Calu3 (cell line): ENCODE measurements around the gene ATG12. TPM values are rescaled to one million over a fixed set of nuclear protein-coding genes. Genes with fewer than 3 reads are reported as not detected.

Source experiments
- BruUV-seq: library from RNA; stranded (reverse); fragments of 400-500 nt; replicated peaks from 2 replicates; lab custom pipeline; 2021; lab: Mats Ljungman, UMichigan
- CTCF ChIA-PET: fragments of 300-600 bp; sonication (Branson Sonifier 250); formaldehyde crosslinking; loops from one replicate; lab custom pipeline; 2022; ENCODE audit warnings: antibody characterized with exemption; lab: Charles Lee
- DNase-seq: peaks from one replicate; pipeline ENCODE4 v3.0.0; 2022
- H3K27ac Mint-ChIP-seq: one replicate; pipeline ENCODE4 v1.8.0; 2022; ENCODE audit warnings: mixed read lengths; ENCODE audit not compliant: unreplicated experiment
- H3K27me3 Mint-ChIP-seq: one replicate; pipeline ENCODE4 v1.8.0; 2022; ENCODE audit warnings: mixed read lengths; ENCODE audit not compliant: unreplicated experiment
- H3K36me3 Mint-ChIP-seq: one replicate; pipeline ENCODE4 v1.8.0; 2022; ENCODE audit warnings: mild to moderate bottlenecking, moderate library complexity, mixed read lengths; ENCODE audit not compliant: insufficient read depth, unreplicated experiment
- H3K4me1 Mint-ChIP-seq: one replicate; pipeline ENCODE4 v1.8.0; 2022; ENCODE audit warnings: mild to moderate bottlenecking, low read depth, mixed read lengths; ENCODE audit not compliant: unreplicated experiment
- H3K4me3 Mint-ChIP-seq: one replicate; pipeline ENCODE4 v1.8.0; 2022; ENCODE audit warnings: mild to moderate bottlenecking, low read depth, moderate library complexity, mixed read lengths; ENCODE audit not compliant: unreplicated experiment
- H3K9me3 Mint-ChIP-seq: one replicate; pipeline ENCODE4 v1.8.0; 2022; ENCODE audit warnings: low read depth, mixed read lengths; ENCODE audit not compliant: unreplicated experiment
- intact Hi-C: fragments of 100-400 bp; cut with micrococcal nuclease; formaldehyde crosslinking; loops from one replicate; pipeline ENCODE4 v1.10.0; 2022; ENCODE audit not compliant: unreplicated experiment
- total RNA-seq: library from RNA; stranded (reverse); gene quantifications from 2 replicates; pipeline ENCODE4 v1.2.3, GENCODE V29; 2022
- TF ChIP-seq, protein P1 (sequence below): fragments of 200-600 bp; IDR thresholded peaks from one replicate; pipeline ENCODE4 v1.8.0; 2022; ENCODE audit warnings: antibody characterized with exemption; ENCODE audit not compliant: unreplicated experiment

ATG12 gene
- total RNA-seq, 1 experiment from 2014 or later, result 60.5 TPM

DNA sequence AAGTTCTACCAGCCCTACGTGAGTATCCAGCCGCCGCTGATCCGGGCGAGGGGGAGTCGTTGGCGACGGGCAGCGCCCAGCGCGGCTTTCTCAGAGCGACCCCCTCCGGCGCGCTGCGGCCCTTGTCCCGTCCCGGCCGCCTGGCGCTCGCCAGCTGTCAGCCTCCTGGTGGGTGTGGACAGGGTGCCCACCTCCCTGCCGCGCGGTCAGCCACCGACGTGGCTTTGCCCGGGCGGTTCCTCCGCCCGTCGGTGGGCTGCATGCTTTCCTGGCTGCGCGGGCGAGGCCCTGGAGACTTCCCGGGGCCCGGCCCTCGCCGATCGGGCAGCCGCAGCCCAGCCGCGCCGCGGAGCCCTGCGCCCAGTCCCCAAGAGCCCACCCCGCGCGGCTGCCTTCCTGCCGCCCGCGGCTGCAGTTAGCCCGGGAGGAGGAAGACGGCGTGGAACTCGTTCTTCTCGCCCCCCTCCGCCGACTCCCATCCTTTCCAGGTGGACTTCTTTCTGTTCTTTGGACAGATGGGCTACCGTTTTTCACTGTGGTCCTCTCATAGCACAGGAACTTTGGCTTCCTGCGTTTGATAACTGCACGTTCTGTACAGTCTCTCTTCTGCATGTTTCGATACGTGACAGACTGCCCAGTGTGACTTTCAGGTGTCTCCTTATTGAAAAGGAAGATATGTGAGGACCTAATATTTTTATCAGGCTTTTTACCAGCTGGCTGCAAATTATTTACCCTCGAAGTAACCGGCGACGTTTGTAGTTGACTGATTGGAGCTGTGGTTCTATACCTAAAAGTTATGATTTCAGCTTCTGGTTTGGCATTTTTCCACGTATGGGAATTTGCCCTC lies 947 bp upstream of the ATG12 start:
- TF ChIP-seq, protein P1, sequence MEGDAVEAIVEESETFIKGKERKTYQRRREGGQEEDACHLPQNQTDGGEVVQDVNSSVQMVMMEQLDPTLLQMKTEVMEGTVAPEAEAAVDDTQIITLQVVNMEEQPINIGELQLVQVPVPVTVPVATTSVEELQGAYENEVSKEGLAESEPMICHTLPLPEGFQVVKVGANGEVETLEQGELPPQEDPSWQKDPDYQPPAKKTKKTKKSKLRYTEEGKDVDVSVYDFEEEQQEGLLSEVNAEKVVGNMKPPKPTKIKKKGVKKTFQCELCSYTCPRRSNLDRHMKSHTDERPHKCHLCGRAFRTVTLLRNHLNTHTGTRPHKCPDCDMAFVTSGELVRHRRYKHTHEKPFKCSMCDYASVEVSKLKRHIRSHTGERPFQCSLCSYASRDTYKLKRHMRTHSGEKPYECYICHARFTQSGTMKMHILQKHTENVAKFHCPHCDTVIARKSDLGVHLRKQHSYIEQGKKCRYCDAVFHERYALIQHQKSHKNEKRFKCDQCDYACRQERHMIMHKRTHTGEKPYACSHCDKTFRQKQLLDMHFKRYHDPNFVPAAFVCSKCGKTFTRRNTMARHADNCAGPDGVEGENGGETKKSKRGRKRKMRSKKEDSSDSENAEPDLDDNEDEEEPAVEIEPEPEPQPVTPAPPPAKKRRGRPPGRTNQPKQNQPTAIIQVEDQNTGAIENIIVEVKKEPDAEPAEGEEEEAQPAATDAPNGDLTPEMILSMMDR, result no peak
- Mint-ChIP-seq H3K36me3 (peaks cover 56% of the 10 kb centered on the region), H3K4me3 (peak overlapping the region; percentile 87), H3K27me3 (no peaks in the 10 kb centered on the region), H3K27ac (peak overlapping the region; percentile 87), H3K4me1 (peaks cover 31% of the 10 kb centered on the region), H3K9me3 (no peaks in the 10 kb centered on the region)
- intact Hi-C loops, result loop anchor here (5.0 kb wide), 4 partner anchors 225 to 535 kb away; partner anchors contain the start of gene FEM1C
- CTCF ChIA-PET, result interaction anchor here (1.0 kb wide), 1 partner anchor 170 kb away, joined by 3 read pairs; no protein-coding TSS in a partner anchor
- peak; percentile 83 for DNase-seq
- no TSS peak for BruUV-seq

DNA sequence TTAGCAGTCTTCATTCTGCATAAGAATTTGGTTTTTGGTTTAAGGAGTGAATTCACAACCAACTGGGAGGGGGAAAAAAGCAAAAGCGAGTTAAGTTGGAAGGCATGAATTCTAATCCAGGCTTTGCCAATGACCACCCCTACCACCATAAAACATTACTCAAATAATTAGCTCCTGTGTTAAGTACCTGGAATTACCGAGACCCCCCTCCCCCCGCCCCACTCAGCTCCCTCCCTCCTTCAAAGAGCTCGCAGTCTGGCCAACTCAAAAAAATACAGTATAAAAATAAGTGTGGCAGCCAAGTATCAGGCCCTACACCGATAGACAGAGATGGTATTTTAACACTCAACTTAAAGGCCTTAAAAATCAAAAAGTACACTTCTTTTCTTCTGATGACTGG lies 492 bp downstream of the ATG12 start:
- peaks cover 31% of the 10 kb centered on the region for H3K4me1 Mint-ChIP-seq
- no TSS peak for BruUV-seq
- peak overlapping the region; percentile 87 for H3K4me3 Mint-ChIP-seq
- H3K9me3 Mint-ChIP-seq, result no peaks in the 10 kb centered on the region
- CTCF ChIA-PET, result interaction anchor here (0.5 to 1.2 kb wide), 3 partner anchors 81 to 461 kb away, joined by 3 to 4 read pairs (median 3); no protein-coding TSS in a partner anchor
- peaks cover 71% of the 10 kb centered on the region for H3K36me3 Mint-ChIP-seq
- peak overlapping the region; percentile 87 for H3K27ac Mint-ChIP-seq
- intact Hi-C loops, result loop anchor here (2.0 to 5.0 kb wide), 5 partner anchors 192 to 534 kb away; partner anchors contain the start of genes ARL14EPL and FEM1C
- DNase-seq, result no peak
- TF ChIP-seq, protein P1, result no peak
- no peaks in the 10 kb centered on the region for H3K27me3 Mint-ChIP-seq

DNA sequence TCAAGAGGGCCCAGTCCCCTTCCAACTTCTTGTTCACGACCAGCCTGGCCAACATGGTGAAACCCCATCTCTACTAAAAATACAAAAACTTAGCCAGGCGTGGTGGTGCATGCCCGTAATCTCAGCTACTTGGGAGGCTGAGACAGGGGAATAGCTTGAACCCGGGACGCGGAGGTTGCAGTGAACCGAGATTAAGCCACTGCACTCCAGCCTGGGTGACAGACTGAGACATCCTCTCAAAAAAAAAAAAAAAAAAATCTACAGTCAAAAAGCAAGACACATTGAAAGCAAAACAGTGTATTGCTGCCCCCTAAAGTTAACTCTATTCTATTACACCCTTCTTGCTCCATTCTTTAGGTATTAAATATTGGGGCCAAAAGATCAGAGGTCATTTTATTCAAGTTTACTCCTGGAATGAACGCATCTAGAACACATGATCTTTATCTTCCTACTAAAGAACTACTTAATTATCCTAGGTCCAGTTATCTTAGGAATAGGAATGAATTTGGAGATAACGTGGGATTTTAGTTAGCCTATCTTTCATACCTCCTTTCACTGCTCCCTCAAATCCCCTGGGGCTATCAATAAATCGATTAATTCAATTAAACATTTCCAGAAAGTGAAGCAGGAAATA lies 2.4 kb downstream of the ATG12 start:
- Mint-ChIP-seq H3K9me3 (no peaks in the 10 kb centered on the region), H3K27me3 (no peaks in the 10 kb centered on the region), H3K27ac (peak overlapping the region; percentile 87), H3K4me1 (peaks cover 28% of the 10 kb centered on the region), H3K4me3 (peak overlapping the region; percentile 87), H3K36me3 (peaks cover 84% of the 10 kb centered on the region)
- CTCF ChIA-PET, result interaction anchor here (0.7 kb wide), 2 partner anchors 200 to 439 kb away, joined by 5 to 8 read pairs; no protein-coding TSS in a partner anchor
- TF ChIP-seq, protein P1, result peak; percentile 28
- no peak for DNase-seq
- no TSS peak for BruUV-seq
- intact Hi-C loops, result loop anchor here (1.0 kb wide), 1 partner anchor 205 kb away; no protein-coding TSS in a partner anchor

DNA sequence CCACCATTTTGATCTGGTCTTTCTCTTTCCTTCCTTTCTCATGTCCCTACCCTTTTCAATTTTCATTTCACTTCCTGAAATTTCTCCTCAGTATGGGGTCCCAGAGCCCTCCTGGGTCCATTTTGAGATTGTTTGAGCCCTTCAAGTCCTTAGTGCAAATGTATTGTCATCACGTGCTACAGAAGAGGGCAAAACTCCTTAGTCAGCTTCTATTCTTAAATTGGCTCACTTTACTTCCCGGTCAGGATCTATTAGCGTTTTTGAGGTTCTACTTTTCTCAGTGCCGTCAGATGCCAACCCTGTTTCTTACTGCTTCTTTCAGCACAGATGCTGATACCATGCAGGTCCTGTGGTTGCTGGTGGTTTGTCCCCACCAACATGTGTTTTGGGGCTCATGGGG lies 5.9 kb downstream of the ATG12 start:
- H3K27me3 Mint-ChIP-seq, result no peaks in the 10 kb centered on the region

More for the DNA sequence above, 5.9 kb downstream of the ATG12 start:
- DNase-seq, result no peak
- no TSS peak for BruUV-seq
- H3K27ac Mint-ChIP-seq, result no peak overlapping the region
- H3K4me3 Mint-ChIP-seq, result no peak overlapping the region
- H3K36me3 Mint-ChIP-seq, result peaks cover 68% of the 10 kb centered on the region
- intact Hi-C loops, result no loop called here
- TF ChIP-seq, protein P1, result no peak
- H3K4me1 Mint-ChIP-seq, result peaks cover 36% of the 10 kb centered on the region
- CTCF ChIA-PET, result no interaction called here
- H3K9me3 Mint-ChIP-seq, result no peaks in the 10 kb centered on the region
